Heart left ventricle (tissue), 13 donors: ENCODE data around the gene TESK1.

Experiments
- CTCF ChIP-seq, 12 donors: fragments of 200-600 bp; sonication (generic) in 4 of 12; IDR thresholded peaks; one replicate each; pipeline versions ENCODE4 v1.5.0 to v1.8.0; 2018 to 2022; ENCODE audit warnings: antibody characterized with exemption in 12 of 12, mild to moderate bottlenecking in 5 of 12
- POLR2A ChIP-seq, 2 donors: fragments of 450-650 bp; IDR thresholded peaks; one replicate each; pipeline ENCODE4 v1.6.1; 2017; ENCODE audit warnings: antibody characterized with exemption in 2 of 2, mild to moderate bottlenecking in 2 of 2, moderate library complexity in 2 of 2
- donor health status: ischemic (EF 13 %, LVEDD 7.1; RV severe dilation, severe dysfunction).
- donor health status: DM: no; HTN: yes; CAD: no.
- donor health status: DM: no; HTN: no; CAD: no.
- donor health status: ischemic (EF 25% LVEDD 6.9; RV normal size, moderate dysfunction).
- donor health status: ischemic (EF 25% LVEDD 5.7; RV mildly dilated, moderate dysfunction).
- donor health status: ischemic (EF 35%, LVEDD 5.7; RV mildly dilated, moderate dysfunction).
- donor health status: nonischemic (EF 11% LVEDD 7.7; RV severe dilation, severe dysfunction).
- donor health status: DM: yes; HTN: yes; CAD: no.
- donor health status: PGD.
- donor health status: ischemic (EF 29% LVEDD 5.4; RV normal size, mild dysfunction).
- donor health status: nonischemic (EF 23%, LVEDD 6.1; RV moderate dilation, normal function).

- TF ChIP-seq POLR2A (IDR thresholded peaks at IDR 0.05) (no peak), CTCF (IDR thresholded peaks at IDR 0.05) (no peak)
Measured at GRCh38 chr9:35563791-35564197, 41.3 kb upstream of the TESK1 start.
